NCI-H82 treated with DMSO at 0.1 percent for 48 hours (cell line): Measurements from ENCODE around the gene LRP5.
"Not testable (repeated sequence)": the region's sequence is repeated elsewhere in the genome, so short reads cannot be mapped to it uniquely, and the experiment has no call there.

Experiments
- DNase-seq: peaks from one replicate; lab custom pipeline; 2025; ENCODE audit not compliant: unreplicated experiment; lab: John Stamatoyannopoulos, UW

The LRP5 gene

DNA sequence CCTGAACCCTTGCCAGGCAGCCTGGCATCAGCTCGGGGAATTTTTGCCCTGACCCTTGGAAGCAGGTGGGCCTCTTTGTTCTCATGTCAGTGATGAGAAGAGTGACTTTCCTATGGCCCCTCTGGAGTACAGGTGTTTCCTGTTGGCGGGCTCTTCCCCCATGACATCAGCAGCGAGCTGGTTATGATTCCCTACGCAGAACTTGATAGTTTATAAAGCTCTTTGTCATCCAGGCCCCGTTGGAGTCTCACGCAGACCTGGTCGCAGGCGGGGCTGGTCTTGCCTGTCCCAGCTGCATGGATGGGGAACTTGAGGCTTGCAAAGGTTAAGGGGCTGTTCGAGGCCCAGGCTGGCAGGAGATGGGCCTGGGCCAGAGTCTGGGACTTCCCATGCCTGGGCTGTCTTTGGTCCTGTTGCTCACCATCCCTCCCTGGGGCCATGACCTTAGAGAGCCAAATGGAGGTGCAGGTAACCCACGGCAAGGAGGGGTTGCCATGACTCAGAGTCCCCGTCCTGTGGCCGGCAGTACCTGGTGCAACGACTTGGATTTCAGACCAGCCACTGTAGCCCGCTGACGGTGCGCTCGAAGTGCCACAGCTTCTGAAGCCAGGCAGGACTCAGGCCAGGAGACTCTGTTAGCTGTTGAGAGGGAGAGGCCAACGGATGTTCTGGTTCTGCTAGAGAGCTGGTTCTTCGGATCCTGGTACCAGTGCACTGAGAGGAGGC lies 102.3 kb downstream of the LRP5 start:
- DNase-seq, result no peak

DNA sequence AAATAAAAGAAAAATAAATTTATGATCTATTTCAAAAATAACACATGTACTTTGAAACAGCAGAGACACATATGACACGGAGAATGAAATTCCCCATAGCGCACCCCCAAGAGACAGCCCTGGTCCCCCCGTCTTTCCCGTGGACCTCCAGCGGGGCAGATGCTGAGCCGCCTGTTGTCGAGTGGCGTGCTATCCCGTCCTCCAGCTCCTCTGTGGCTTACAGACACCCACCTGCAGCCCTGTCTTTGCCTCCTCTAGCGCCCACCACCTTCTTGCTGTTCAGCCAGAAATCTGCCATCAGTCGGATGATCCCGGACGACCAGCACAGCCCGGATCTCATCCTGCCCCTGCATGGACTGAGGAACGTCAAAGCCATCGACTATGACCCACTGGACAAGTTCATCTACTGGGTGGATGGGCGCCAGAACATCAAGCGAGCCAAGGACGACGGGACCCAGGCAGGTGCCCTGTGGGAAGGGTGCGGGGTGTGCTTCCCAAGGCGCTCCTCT lies 103.7 kb downstream of the LRP5 start:
- no peak for DNase-seq

DNA sequence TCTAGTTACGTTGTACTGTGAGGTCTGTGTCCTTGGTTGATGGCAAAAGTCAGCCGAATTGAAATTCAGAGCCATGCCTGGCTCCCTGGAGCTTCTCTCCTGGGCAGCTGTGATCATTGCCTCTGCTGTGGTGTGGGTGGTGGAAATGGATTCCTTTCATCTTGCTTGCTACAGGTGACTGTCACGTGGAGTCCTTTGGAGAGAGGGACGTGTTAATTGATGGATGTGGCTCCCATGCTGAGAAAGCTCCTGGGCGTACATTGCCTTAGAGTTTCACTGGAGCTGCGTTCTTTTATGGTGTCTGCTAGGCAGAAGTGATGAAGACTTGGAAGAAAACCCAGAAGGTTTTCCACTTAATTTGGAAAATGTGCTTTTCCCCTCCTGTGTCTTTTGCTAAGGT lies 106.3 kb downstream of the LRP5 start:
- no peak for DNase-seq

DNA sequence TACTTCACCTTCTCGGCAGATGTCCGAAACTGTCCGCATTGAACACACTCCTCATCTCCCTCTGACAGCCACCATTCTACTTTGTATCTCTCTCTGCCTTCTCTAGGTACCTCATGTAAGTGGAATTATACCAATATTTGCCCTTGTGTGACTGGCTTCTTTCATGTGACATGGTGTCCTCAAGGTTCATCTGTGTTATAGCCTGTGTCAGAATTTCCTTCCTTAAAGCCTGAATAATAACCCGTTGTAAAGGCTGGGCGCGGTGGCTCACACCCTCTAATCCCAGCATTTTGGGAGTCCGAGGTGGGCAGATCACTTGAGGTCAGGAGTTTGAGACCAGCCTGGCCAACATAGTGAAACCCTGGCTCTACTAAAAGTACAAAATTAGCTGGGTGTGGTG lies 107.8 kb downstream of the LRP5 start:
- DNase-seq, result no peak

DNA sequence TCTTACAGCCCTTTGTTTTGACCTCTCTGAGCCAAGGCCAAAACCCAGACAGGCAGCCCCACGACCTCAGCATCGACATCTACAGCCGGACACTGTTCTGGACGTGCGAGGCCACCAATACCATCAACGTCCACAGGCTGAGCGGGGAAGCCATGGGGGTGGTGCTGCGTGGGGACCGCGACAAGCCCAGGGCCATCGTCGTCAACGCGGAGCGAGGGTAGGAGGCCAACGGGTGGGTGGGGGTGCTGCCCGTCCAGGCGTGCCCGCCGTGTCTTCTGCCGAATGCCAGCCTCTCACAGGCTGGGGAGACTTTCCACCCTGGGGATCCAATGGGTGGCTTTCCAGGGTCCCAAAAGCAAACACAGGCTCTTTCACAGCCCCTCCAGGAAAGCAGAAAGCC lies 111.1 kb downstream of the LRP5 start:
- DNase-seq, result no peak

DNA sequence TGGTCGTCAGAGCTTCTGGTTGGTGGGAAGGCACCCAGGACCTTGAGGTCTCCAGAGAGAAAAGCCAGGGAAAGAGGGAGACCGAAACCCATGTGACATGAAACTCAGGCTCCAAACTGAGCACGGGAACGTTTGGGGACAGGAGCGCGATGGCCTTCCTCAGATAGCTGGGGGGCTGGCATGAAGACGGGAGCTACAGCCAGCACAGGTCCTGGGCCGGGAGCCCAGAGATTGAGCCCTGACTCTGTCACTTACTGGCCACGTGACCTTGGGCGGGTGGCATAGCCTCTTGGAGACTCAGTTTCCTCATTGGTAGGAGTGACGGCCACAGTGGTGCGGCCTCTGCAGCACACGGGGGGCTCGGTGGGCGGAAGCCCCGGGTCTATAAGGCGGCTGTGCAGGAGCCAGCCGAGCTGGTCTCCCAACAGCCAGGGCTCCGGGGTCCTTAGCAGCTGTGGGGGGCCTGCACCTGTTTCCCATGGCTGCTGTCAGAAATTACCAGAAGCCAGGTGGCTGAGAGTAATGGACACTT lies 111.8 kb downstream of the LRP5 start:
- no peak for DNase-seq

DNA sequence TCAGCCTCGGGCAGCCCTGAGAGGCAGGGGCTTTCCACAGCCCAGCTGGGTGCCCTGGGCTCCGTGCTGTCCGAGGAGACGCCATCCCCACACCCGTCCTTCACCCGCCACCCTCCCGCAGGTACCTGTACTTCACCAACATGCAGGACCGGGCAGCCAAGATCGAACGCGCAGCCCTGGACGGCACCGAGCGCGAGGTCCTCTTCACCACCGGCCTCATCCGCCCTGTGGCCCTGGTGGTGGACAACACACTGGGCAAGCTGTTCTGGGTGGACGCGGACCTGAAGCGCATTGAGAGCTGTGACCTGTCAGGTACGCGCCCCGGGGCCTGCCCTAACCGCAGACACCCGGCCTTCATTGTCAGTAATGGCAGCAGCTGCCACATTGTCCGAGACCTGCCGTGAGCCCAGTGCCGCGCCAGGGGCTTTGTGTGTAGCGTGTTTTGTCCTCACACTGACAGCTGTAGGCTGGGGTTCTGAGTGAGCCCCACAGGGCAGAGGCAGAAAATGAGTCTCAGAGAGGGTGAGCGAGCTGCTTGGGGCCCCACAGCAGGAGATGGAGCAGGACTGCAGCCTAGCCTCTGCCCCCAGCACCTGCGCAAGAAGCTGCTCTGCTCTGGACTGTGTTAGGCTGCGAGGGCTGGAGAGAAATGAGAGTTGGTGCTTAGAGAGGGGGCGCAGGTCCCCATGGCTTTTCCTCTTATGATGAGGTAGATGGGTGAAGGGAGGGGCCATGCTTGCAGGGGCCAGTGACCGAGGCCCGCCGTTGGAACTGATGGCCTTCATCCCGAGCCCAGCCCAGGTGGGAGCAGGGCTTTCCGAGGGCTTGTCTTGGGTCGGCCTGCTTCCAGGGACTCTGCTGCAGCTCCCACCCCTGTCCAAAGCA lies 112.8 kb downstream of the LRP5 start:
- no peak for DNase-seq

DNA sequence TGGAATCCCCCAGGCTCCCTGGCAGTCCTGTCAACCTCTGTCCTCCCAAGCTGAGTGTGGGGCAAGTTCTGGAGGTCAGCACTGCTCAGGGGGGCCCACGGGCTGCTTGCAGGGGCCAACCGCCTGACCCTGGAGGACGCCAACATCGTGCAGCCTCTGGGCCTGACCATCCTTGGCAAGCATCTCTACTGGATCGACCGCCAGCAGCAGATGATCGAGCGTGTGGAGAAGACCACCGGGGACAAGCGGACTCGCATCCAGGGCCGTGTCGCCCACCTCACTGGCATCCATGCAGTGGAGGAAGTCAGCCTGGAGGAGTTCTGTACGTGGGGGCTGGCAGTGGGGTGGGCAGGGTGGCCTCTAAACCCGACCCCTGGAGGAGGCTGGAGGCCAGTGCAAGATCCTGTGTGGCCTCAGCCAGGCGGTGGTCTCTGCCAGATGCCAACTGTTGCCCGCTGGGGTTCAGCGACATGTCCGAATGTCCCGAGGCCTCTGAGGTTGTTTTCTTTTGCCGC lies 113.5 kb downstream of the LRP5 start:
- DNase-seq, result no peak

DNA sequence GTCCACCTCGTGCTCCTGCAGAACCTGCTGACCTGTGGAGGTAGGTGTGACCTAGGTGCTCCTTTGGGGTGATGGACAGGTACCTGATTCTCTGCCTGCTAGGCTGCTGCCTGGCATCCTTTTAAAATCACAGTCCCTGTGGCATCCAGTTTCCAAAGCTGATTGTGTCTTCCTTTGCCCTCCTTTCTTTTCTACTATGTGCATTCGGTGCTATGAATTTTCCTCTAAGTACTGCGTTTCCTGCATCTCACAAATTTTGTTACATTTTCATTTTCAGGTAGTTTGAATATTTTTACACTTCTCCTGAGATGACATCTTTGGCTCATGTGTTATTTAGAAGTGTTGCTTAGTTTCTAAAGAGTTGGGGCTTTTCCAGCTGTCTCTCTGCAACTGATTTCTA lies 117.3 kb downstream of the LRP5 start:
- no peak for DNase-seq

DNA sequence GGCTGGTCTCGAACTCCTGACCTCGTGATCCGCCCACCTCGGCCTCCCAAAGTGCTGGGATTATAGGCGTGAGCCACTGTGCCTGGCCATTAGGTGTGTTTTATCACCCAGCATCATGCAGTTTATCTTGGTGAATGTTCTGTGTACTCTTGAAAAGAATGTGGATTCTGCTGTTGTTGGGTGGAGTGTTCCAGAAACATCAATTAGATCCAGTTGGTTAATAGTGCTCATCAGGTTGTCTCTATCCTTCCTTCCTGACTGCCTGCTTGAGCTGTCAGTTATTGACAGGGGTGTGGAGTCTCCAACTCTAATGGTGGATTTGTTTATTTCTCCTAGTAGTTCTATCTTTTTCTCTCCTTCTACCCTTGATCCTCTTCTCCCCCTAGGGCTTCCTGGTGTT lies 118.0 kb downstream of the LRP5 start:
- DNase-seq, result no peak

DNA sequence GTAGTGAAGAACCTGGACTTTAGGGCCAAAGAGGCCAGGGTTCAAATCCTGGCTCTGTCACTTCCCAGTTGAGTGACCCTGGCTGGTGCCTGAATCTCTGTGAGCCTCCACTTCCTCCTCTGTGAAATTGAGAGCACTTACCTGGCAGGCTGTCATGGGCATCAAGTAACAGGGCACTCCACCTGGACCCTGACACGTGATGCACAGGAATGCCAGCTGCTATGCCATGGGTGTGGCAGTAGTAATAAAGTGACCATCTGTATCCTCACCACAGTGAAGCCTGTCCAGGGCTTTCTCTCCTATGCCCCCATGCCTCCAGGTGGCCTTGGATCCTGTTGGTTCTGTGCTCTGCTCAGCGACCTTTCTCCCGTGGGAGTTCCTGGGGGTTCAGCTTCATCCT lies 118.4 kb downstream of the LRP5 start:
- no peak for DNase-seq

DNA sequence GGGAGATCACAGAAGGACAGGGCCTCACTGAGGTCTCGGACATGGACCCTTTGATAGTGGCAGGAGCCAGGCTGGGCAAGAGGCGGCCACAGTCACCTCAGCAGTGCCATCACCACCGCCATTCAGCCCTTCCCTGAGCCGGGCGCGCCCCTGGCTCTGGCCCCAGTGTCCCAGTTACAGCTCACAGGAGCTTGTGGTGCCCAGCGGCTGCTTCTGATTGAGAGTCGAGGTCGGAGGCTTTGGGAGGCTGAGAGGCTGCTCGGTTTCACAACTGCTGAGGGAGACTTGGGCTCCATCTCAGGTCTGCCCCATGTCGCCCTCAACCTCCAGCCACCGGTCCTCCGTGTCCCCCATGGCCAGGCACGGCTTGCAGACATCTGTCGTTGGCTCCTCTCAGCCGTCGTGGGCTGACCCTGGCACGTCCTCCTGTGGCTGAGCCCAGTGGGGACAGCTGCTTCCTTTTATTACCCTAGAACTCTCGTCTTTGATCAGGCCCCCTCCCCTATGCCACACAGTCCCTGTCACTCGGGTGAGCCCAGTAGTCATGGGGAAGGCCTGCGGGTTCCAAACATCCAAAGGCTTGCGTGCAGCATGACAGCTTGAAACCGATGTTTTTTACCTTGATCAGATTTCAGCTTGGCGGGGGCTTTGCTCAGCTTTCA lies 119.7 kb downstream of the LRP5 start:
- DNase-seq, result no peak

DNA sequence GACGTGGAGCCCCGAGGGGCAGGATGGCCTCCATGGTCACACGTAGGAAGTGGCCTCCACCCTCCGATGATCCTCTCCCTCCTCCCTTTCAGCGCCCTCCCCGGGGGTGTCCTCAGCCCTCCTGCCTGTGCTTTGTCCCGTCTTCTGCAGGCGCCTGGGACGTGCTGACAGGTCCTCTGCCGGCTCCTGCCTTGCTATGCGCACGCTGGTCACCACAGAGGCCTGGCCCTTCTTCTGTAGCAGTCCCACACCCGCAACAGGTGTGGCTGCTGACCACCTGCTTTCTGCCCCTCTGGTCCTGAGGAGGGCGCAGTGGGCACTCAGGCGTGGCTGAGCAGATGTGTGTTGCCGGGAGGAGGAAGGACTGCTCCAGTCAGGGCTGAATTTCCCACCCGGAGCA lies 120.5 kb downstream of the LRP5 start:
- no peak for DNase-seq

DNA sequence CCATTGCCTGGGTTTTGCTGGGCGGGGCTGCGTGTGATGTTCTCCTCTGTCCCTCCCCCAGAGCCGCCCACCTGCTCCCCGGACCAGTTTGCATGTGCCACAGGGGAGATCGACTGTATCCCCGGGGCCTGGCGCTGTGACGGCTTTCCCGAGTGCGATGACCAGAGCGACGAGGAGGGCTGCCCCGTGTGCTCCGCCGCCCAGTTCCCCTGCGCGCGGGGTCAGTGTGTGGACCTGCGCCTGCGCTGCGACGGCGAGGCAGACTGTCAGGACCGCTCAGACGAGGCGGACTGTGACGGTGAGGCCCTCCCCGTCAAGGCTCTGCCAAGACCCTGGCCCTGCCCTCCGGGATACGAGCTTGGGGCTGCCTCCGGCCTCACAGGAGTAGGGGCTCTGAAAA lies 121.2 kb downstream of the LRP5 start:
- no peak for DNase-seq

DNA sequence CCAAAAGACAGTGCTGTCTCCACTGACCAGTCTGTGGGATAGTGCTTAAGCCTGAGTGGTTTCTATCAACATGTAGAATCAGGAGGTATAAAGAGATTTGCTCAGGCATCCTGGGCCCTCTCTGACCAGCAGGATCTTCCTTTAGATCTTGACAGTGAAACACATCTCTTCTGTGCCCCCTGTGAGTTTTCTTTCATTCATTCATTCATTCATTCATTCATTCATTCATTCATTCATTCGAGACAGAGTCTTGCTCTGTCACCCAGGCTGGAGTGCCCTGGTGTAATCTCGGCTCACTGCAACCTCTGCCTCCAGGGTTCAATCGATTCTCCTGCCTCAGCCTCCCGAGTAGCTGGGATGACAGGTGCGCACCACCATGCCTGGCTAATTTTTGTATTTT lies 121.8 kb downstream of the LRP5 start:
- DNase-seq, result not testable (repeated sequence)

DNA sequence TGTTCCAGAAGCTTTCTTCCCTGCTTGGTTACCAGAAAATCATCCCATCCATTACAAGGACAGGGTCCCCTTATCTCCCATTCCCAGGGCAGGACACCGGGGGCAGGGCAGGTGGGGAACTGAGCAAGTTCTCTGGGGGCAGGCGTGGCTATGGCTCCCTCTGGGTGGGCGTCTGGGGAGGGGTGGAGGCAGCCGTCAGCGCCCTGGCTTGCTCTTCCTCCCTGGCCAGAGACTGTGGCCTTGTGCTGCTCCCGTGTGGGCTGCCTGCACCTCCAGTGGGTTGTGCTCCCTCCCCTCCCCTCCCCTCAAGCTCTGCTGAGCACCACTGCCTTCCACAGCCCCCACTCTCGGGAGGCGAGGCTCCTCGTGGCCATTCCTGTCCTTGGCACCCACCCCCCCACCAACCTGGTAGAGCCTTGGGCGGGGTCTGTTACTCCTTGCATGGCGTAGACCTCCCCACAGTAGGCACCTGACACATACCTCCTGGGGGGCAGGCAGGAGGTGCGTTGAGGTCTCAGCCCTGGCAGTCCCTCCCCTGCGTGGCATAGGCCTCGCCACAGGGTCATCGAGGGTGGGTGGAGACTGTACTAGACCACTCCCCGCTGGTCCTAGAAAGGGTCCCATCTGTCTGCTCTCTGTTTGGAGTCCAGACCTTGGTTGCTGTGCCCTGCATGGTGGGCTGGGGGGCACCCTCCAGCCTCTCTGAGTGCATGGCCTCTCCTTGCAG lies 123.9 kb downstream of the LRP5 start:
- DNase-seq, result no peak

DNA sequence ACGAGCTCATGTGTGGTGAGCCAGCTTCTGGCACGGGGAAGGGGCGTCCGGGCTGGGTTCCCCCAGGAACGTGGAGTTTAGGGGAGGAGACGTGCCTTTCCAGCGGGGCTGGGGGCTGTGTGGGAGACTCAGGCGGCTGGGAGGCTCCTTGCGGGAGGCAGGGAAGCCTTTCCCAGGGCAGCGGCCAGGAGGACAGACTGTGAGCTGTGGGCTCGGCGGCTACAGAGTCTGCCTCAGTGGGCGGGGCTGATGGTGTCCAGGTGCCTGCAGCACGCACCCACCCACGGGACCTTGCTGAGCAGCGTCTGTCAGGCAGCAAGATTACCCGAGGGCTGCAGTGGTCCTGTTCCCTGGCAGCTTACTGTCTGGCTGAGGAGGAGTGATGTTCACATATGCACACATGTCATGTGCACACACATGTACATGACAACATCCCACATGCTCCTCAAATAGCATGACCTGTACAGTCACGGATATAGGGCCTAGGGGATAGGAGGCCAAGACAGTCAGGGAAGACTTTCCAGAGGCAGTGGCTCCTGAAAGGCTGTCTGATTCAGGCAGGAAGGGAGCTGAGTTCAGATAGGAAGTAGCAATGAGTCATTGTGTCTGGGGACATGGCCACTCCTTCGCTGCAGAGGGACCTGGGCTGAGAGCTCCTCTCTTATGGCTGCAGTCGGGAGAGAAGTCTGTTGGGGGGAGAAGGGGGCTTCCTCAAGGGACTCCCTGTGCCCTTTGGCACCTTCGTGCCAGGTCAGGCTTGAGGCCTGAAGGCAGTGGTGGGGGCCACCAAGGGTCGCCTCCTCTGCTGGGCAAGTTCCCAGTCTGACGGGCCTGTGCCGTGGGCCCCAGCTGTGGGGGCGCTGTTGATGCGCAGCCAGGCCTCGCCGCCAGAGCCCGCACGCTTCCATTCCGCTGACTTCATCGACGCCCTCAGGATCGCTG lies 124.9 kb downstream of the LRP5 start:
- DNase-seq, result no peak

DNA sequence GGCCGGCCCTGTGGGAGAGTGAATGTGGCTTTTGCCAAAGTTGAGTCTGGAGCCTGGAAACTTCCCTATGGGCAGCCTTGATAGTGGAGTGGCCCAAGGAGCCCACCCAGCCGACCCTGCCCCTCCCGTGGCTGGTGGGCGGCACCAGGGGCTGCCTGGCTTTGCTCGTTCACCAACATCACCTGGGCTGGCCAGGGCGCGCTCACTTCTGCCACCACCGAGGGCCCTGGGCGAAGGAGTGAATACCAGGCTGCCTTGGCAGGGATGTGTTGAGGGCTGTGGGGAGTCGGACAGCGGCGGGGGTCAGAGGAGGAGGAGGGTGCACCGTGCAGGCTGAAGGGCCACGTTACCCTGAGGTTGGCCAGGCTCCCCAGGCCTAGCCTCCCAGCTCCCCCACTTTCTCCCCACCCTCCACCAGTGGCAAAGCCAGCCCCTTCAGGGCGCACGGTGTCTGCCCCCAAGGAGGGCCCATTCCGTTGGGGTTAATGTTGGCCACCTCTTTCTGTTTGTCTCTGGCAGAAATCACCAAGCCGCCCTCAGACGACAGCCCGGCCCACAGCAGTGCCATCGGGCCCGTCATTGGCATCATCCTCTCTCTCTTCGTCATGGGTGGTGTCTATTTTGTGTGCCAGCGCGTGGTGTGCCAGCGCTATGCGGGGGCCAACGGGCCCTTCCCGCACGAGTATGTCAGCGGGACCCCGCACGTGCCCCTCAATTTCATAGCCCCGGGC lies 125.7 kb downstream of the LRP5 start:
- no peak for DNase-seq
